COLO829 (cell line): ENCODE measurements around the gene OR51E1.

Experiments
- DNase-seq: peaks from one replicate; pipeline ENCODE4 v3.0.0; 2012; ENCODE audit warnings: low spot score

Gene OR51E1

GRCh38 chr11:4643682-4644081 is at the start of gene OR51E1:
TSS of gene OR51E1 (plus strand) at chr11:4643982. CDS start at chr11:4652527, 8,545 bp downstream.
- DNase-seq: no peak

DNA sequence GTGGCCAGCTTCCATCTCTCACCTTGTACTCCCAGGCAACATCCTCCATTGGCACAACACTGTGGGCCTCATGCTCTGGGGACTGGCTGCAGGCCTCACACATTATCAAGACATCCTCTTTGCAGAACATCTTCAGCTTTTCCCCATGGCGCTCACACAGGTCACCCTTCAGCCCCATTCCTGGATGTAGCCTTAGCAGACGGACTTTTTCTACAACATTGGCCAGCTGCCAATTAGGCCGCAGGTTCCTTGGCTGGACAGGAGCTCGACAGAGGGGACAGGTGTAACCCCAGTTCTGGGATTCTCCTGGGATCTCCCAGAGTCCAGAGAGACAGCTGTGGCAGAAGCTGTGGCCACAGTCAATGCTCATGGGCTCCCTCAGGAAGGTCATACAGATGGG is 38.7 kb upstream of the OR51E1 start:
- no peak for DNase-seq

GRCh38 chr11:4606231-4607015 is 37.4 kb upstream of the OR51E1 start:
- no peak for DNase-seq

DNA sequence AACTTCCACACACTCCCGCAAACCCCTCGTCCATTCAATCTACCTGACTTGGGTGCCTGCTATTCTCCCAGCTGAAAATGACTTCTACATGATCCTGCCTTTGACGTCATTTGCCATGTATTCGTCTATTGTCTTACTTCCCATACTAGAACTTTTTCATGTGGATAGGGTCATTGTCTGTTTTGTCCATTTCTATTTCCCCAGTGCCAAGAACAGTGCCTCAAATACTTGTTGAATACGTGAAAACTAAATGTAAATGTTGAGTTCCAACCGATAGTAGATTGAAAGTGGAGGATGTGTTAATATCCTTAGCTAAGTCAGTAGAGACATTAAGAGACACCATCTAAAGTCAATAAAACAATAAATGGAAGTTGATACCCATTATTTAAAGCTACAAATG is 36.7 kb upstream of the OR51E1 start:
- no peak for DNase-seq

DNA sequence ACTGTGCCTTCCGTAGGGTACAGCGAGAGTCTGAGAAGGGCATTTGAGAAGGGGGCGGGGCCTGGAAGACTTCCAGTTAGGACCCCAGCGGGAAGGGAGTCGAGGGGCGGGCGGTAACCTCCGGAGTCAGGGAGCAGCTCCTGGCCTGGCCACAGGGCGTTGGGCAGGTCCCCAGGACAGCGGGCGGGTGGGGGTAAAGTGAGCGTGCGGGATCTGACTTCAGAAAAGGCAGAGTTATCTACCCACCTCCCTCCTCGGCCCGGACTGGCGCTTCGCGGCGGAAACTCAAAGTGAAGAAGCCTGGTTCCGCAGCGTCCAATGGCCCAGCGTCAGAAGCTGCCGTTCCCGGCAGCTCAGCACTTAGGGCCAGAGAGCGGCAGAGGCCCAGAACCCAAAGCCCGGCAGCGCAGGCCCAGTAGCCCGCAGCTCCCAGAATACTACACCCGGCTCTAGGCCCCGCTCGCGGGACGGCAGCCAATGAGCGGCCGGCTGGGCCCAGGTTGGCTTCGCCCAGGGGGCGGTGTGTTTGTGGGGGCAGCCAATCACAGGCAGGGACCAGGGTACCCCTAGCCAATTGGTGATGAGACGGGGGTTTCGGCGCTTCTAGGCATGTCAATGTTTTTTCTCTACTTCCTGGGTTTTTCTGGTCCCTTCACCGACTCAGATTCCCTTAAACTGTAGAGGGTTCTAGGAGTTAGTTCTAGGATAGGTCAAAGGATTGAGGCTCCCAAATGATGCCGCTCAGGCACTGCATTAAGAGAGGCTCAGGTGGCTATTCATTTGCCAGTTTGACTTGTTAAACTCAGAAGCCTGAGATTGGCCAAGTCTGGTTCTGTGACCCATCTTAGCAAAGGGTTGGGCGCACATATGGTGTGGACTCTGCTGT is 35.8 kb upstream of the OR51E1 start, which contains the start of gene TRIM68:
Gene TRIM68 (minus strand): TSS at position 451 of the 886 bp plus-strand sequence. CDS start 2,727 bp downstream, outside the sequence.
- peak; percentile 90 for DNase-seq

DNA sequence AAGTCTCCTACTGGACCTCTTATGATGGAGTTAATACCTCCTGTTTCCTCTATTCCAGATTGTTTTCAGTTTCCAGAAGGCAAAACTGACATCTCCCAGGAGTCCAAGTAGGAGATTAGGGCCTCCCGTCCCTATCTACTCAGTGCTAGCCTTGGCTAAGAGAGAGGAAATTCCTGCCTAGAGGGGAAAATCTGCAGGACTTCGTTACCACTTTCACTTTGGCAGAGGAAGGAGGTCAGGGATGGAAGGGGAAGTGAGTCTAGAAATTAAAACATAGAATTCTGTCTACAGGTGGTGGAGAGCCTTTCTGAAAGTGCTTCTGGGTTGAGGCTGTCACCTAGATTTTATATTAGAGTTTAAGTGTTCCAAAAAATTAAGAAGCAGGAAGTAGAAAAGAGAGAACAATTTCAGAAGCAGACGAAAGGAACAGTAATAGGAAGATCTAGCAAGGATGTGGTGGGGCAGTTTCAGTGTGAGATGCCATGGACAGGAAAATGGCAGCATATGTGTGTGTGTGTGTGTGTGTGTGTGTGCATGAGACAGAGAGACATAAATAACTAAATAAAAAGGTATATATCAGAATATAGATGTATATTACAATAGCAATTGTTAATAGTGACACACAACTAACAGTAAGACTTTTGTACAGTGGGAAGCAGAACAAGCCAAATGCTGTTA is 33.4 kb upstream of the OR51E1 start:
- no peak for DNase-seq

DNA sequence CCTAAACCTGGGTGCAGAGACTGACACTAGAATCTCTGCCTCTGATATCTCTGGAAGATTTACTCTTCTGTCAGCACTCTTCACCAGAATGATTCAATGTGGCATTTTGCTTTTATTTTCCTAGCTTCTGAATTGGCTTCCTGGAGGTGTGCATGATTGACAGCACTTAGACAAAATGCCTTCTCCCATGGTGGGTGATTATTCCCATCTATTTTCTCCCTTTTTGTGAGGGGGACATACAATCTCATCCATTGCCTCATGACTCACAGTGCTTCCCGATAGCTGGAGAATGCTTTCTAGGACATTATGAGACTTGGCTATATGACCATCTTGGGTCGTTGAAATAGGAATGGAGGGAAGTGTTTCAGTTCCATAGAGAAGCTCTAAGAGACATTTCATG is 31.8 kb upstream of the OR51E1 start:
- no peak for DNase-seq

DNA sequence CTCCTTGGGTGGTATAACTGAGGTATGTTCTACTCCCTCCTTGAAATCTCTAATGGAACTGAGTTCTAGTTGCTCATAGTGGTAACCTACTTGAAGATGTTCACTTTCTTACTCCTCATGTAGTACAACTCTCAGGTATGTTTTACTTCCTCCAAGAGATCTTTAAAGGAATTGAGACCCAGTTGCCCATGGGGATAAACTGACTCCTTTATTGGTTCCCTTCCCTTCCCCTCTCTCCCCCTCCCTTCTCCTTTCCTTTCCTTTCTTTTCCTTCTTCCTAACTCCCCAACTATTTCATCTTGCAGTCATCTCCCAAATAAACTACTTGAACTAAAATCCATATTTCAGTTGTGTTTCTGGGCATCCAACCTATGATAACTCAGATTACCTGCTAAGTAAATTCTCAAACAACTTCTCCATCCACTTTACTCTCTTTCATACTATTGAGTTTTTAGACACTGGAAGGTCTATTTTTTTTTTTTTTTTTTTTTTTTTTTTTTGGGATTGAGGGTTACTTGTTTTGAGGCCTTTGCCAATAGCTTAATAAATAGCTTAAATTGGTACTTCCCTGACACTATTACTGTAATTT is 27.8 kb upstream of the OR51E1 start:
- no peak for DNase-seq

- no peak for DNase-seq
These were observed 24.3 kb upstream of the OR51E1 start for GRCh38 chr11:4619514-4619913.

- peak; percentile 30 for DNase-seq
These were observed 17.3 kb upstream of the OR51E1 start for GRCh38 chr11:4626207-4627099.

- no peak for DNase-seq
These were observed 7.6 kb upstream of the OR51E1 start for GRCh38 chr11:4636136-4636535.

DNA sequence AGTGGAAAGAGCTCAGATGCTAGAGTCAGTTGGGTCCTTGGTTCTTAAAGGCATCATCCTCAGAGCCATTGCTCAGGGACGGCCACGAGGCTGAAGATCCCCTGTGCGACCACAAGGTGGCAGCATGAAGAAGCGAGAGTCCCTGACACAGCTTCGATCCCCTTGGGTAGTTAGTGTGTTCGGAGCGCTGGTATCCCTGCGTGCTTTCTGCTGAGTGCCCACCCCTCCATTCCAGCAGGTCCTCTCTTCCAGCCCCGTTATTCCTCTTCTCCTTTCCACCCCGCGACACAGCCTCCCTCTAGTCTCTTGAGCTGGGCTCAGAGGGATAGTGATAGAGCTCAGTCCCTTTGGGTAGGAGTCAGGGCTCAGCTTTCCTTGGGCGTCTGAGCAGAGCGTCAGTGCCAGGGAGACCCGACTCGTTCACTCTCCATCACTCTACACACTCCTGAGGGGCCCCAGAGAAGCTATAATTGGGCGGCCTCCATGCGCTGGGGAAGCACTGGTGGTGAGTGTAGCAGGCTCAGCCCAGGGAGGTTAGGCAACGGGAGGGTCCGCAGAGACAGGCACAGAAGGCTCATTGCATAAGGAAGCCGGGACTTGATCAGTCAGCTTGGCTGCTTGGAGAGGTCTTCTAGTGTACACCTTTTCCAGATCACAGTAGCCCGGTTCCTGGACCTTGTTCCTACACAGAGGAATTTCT is 6.7 kb upstream of the OR51E1 start, which contains the start of gene OR51D1:
Gene OR51D1 (plus strand): TSS at position 516 of the 700 bp plus-strand sequence. CDS start 2,314 bp downstream, outside the sequence.
- peak; percentile 70 for DNase-seq

- DNase-seq: no peak
These were observed 6.1 kb upstream of the OR51E1 start for GRCh38 chr11:4637662-4638047.

DNA sequence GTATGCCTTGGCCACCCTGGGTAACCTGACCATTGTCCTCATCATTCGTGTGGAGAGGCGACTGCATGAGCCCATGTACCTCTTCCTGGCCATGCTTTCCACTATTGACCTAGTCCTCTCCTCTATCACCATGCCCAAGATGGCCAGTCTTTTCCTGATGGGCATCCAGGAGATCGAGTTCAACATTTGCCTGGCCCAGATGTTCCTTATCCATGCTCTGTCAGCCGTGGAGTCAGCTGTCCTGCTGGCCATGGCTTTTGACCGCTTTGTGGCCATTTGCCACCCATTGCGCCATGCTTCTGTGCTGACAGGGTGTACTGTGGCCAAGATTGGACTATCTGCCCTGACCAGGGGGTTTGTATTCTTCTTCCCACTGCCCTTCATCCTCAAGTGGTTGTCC is 3.9 kb upstream of the OR51E1 start:
- no peak for DNase-seq

- DNase-seq: no peak
These were observed 2.3 kb upstream of the OR51E1 start for GRCh38 chr11:4641501-4641900.

DNA sequence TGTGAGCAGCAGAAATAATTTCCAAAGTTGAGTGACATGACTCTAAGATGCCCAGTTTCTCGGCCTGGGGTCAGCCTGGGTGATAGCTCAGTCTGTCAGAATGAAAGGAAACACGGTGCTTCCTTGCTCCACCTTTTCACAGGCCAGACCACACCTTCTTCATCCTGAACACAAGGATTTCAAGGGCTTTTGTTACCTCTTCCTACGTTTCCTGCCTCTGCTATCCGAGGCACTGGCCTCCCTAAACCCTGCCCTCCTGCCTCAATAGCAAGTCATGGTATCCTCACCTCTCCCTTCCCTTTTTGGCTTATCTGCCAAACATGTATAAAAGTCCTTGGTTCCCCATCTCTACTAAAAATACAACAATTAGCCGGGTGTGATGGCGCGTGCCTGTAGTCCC is 1.7 kb upstream of the OR51E1 start:
- no peak for DNase-seq

DNA sequence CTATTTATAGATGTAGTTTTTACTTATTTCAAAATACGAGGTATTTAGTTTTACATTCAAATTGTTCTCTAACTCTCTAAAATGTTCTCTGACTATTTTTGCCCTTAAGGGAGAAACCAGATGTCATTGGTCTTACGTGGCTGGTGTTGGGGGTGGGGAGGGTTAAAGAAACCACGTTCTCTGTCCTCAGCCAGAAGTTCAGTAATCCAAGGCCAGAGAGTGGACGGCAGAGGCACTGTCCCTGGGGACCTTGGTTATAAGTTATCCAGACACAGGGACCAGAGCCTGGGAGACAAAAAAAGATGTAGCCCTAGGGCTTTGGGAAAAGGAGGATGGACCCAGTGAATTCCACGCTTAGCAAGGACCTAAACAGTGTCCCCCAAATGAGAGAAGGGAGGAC is 706 bp upstream of the OR51E1 start:
- DNase-seq: no peak

GRCh38 chr11:4644233-4644632 is 451 bp downstream of the OR51E1 start:
- no peak for DNase-seq

DNA sequence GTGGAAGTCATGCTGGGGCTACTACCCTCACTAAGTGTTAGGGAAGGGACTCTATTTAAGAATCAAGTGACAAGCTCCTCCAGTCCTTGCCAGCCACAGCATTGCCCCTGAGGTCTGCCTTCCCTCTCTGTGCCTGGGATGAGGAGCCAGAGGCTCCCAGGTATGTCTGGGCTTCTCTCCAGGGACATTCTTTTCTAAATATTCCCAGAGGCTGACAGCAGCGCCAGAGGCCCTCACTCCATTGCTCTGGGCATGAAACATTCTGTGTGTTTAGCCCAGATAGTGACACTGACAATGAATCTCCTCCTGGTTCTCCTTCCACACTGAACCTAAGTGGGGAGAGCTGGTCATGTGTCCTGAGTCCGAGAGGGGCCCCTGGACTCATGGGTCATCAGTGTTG is 2.2 kb downstream of the OR51E1 start:
- no peak for DNase-seq

DNA sequence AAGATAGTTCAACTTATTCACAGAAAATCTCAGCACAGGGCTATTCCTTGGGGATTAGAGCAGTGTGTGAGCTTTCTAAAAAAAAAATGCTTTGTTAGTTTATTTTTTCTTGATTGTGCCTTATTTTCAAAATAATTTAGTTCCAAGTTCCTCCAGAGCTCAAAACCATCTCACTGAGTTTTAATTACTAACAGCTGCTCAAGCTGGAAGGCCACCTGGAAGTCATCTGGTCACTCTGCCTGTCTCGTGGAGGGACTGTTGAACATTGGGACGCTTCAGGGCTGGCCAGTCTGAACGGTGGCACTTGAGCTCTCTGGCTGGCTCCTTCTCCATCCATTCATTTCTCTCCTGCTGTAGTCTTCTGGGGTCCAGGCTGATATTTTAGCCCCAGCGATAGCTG is 4.0 kb downstream of the OR51E1 start:
- no peak for DNase-seq
